SK-N-SH (cell line): ENCODE measurements around the gene SLC2A1. TPM values are rescaled to one million over a fixed set of nuclear protein-coding genes. Genes with fewer than 3 reads are reported as not detected.

Experiments
- CTCF ChIA-PET: fragments of 300-600, 350-600 bp; formaldehyde crosslinking; extraction: SDS; loops from one replicate; lab custom pipeline; 2021; lab: Yijun Ruan, JAX
- POLR2A ChIA-PET: fragments of 350-600 bp; sonication (Branson Sonifier 250); formaldehyde crosslinking; extraction: SDS; loops from one replicate; lab custom pipeline; 2020; ENCODE audit warnings: antibody characterized with exemption, inconsistent platforms; lab: Yijun Ruan, JAX
- DNase-seq: peaks from one replicate; pipeline ENCODE4 v3.0.0; 2012
- H2AFZ ChIP-seq: fragments of 200-600 bp; sonication (generic); 2 replicates; pipeline ENCODE4 v1.8.1; 2016; ENCODE audit warnings: antibody characterized with exemption, mild to moderate bottlenecking, low read depth
- H3F3A ChIP-seq: fragments of 200-600 bp; sonication (generic); replicated peaks from 2 replicates; pipeline ENCODE3; 2016; ENCODE audit warnings: antibody characterized with exemption, mild to moderate bottlenecking; ENCODE audit not compliant: insufficient read depth
- H3K27ac ChIP-seq, 2 experiments: fragments of 200-500 bp in 1 of 2; fragments of 200-600 bp in 1 of 2; sonication (Bioruptor generic) in 1 of 2; sonication (generic), shearing (Covaris generic) in 1 of 2; 2 replicates each; pipeline versions ENCODE4 v1.5.1 to v1.6.1; 2014 to 2016; ENCODE audit warnings: low read depth in 2 of 2, inconsistent platforms in 1 of 2, low read length in 1 of 2, mild to moderate bottlenecking in 1 of 2, mixed read lengths in 1 of 2
- H3K27me3 ChIP-seq: fragments of 200-600 bp; sonication (generic), shearing (Covaris generic); 2 replicates; pipeline ENCODE4 v1.6.1; 2016; ENCODE audit warnings: mixed run types; ENCODE audit not compliant: insufficient read depth
- H3K36me3 ChIP-seq, 2 experiments: fragments of 200-500 bp in 1 of 2; fragments of 200-600 bp in 1 of 2; sonication (Bioruptor generic) in 1 of 2; sonication (generic) in 1 of 2; replicated peaks in 1 of 2; 2 replicates each; pipeline versions ENCODE3 to v1.5.1; 2014 to 2016; ENCODE audit warnings: low read length in 1 of 2, mild to moderate bottlenecking in 1 of 2; ENCODE audit not compliant: insufficient read depth in 2 of 2, control insufficient read depth in 1 of 2
- H3K4me1 ChIP-seq, 2 experiments: fragments of 200-500 bp in 1 of 2; fragments of 200-600 bp in 1 of 2; sonication (Bioruptor generic) in 1 of 2; sonication (generic), shearing (Covaris generic) in 1 of 2; 2 replicates each; pipeline versions ENCODE4 v1.5.1 to v1.6.1; 2014 to 2016; ENCODE audit warnings: low read depth in 1 of 2, low read length in 1 of 2, mixed run types in 1 of 2; ENCODE audit not compliant: insufficient read depth in 2 of 2, control insufficient read depth in 1 of 2
- H3K4me2 ChIP-seq: fragments of 200-600 bp; sonication (generic), shearing (Covaris generic); 2 replicates; pipeline ENCODE4 v1.6.1; 2017; ENCODE audit warnings: mixed run types
- H3K4me3 ChIP-seq, 2 experiments: fragments of 200-500 bp in 1 of 2; fragments of 200-600 bp in 1 of 2; sonication (Bioruptor generic) in 1 of 2; sonication (generic), shearing (Covaris generic) in 1 of 2; 2 replicates each; pipeline versions ENCODE4 v1.5.1 to v1.8.1; 2014 to 2016; ENCODE audit warnings: low read depth in 2 of 2, inconsistent platforms in 1 of 2, low read length in 1 of 2, mild to moderate bottlenecking in 1 of 2, mixed read lengths in 1 of 2, moderate library complexity in 1 of 2
- H3K79me2 ChIP-seq: fragments of 200-600 bp; sonication (generic); 2 replicates; pipeline ENCODE4 v1.8.1; 2017; ENCODE audit warnings: mild to moderate bottlenecking; ENCODE audit not compliant: insufficient read depth
- H3K9ac ChIP-seq: fragments of 200-600 bp; sonication (generic); 2 replicates; pipeline ENCODE4 v1.6.1; 2017; ENCODE audit warnings: mixed run types
- H3K9me2 ChIP-seq: fragments of 200-600 bp; sonication (generic); 2 replicates; pipeline ENCODE4 v1.6.1; 2017; ENCODE audit warnings: mixed run types
- H3K9me3 ChIP-seq: fragments of 200-600 bp; sonication (generic); 2 replicates; pipeline ENCODE4 v1.6.1; 2017; ENCODE audit warnings: mixed run types, mild to moderate bottlenecking, moderate library complexity
- H4K20me1 ChIP-seq: fragments of 200-600 bp; sonication (generic); 2 replicates; pipeline ENCODE4 v1.6.1; 2017; ENCODE audit warnings: mild to moderate bottlenecking, mixed run types; ENCODE audit not compliant: insufficient read depth
- ELF1 ChIP-seq: IDR thresholded peaks from 2 replicates; pipeline ENCODE4 v1.4.0; 2012
- EP300 ChIP-seq, 2 experiments: IDR thresholded peaks; 2 replicates each; pipeline versions ENCODE4 v1.4.0 to v1.6.1; 2012; ENCODE audit warnings: borderline replicate concordance in 1 of 2, low read depth in 1 of 2, low read length in 1 of 2
- EZH2phosphoT487 ChIP-seq: fragments of 200-600 bp; sonication (generic); IDR thresholded peaks from 2 replicates; pipeline ENCODE4 v1.6.1; 2017; ENCODE audit warnings: low read depth, mixed run types, mild to moderate bottlenecking, antibody characterized with exemption, moderate library complexity, borderline replicate concordance
- FOSL2 ChIP-seq: IDR thresholded peaks from 2 replicates; pipeline ENCODE4 v1.4.0; 2012; ENCODE audit warnings: low read depth, mild to moderate bottlenecking, moderate library complexity, borderline replicate concordance
- FOXJ3 ChIP-seq: sonication (generic); formaldehyde crosslinking; IDR thresholded peaks from 2 replicates; pipeline ENCODE4 v1.5.1; 2020; ENCODE audit warnings: mild to moderate bottlenecking, missing genetic modification reagents
- FOXM1 ChIP-seq: IDR thresholded peaks from 2 replicates; pipeline ENCODE4 v1.4.0; 2012; ENCODE audit warnings: low read depth, mild to moderate bottlenecking
- GABPA ChIP-seq: IDR thresholded peaks from 2 replicates; pipeline ENCODE4 v1.4.0; 2012; ENCODE audit warnings: low read depth, mild to moderate bottlenecking
- GATA2 ChIP-seq: sonication (generic); formaldehyde crosslinking; IDR thresholded peaks from 2 replicates; pipeline ENCODE4 v1.5.0; 2020; ENCODE audit warnings: mild to moderate bottlenecking, missing genetic modification reagents
- JUND ChIP-seq: IDR thresholded peaks from 2 replicates; pipeline ENCODE4 v1.4.0; 2012
- MXI1 ChIP-seq: IDR thresholded peaks from 2 replicates; pipeline ENCODE4 v1.6.1; 2012; ENCODE audit warnings: mild to moderate bottlenecking, low read depth, low read length, improper control_type of control experiment
- NFIC ChIP-seq: IDR thresholded peaks from 2 replicates; pipeline ENCODE4 v1.4.0; 2012; ENCODE audit warnings: borderline replicate concordance
- RAD21 ChIP-seq: IDR thresholded peaks from 2 replicates; pipeline ENCODE4 v1.6.1; 2012; ENCODE audit warnings: mild to moderate bottlenecking, low read length
- RFX5 ChIP-seq: IDR thresholded peaks from 2 replicates; pipeline ENCODE4 v1.6.1; 2012; ENCODE audit warnings: mild to moderate bottlenecking, improper control_type of control experiment, low read length
- RXRA ChIP-seq: IDR thresholded peaks from 2 replicates; pipeline ENCODE4 v1.4.0; 2012; ENCODE audit warnings: low read depth, mild to moderate bottlenecking, borderline replicate concordance
- WGBS: methylation state at CpG from one replicate; pipeline ENCODE4 v1.1.6; 2017; ENCODE audit warnings: low lambda C conversion rate; 5-methylcytosine and 5-hydroxymethylcytosine counted together
- polyA plus RNA-seq, 3 experiments: library from polyadenylated mRNA; depleted of rRNA; stranded (reverse); fragments of >200 nt; gene quantifications; 2 replicates each; pipeline ENCODE4 v1.2.3, GENCODE V29; 2012
- TF ChIP-seq, protein P1 (sequence below): IDR thresholded peaks from 2 replicates; pipeline ENCODE4; 2012
- TF ChIP-seq, protein P2 (sequence below): fragments of 150-350 bp; IDR thresholded peaks from 2 replicates; pipeline ENCODE4 v1.6.1; 2017; ENCODE audit warnings: antibody characterized with exemption, low read length, low read depth, borderline replicate concordance
- TF ChIP-seq, protein P3 (sequence below): IDR thresholded peaks from 2 replicates; pipeline ENCODE4 v1.4.0; 2012; ENCODE audit warnings: low read depth
- TF ChIP-seq, protein P4 (sequence below): fragments of 200-600 bp; sonication (generic); IDR thresholded peaks from 2 replicates; pipeline ENCODE4 v1.6.1; 2017; ENCODE audit warnings: antibody characterized with exemption, mild to moderate bottlenecking, moderate library complexity
- TF ChIP-seq, protein P5 (sequence below): IDR thresholded peaks from 2 replicates; pipeline ENCODE4 v1.4.0; 2012; ENCODE audit warnings: low read depth, borderline replicate concordance
- TF ChIP-seq, protein P6 (sequence below): fragments of 150-350 bp; IDR thresholded peaks from 2 replicates; pipeline ENCODE4 v1.6.1; 2016; ENCODE audit warnings: mild to moderate bottlenecking, low read depth, low read length

The SLC2A1 gene
- polyA plus RNA-seq, 1 of the 3 experiments (the other 2 are of a cell fraction) = 63.8 TPM

DNA sequence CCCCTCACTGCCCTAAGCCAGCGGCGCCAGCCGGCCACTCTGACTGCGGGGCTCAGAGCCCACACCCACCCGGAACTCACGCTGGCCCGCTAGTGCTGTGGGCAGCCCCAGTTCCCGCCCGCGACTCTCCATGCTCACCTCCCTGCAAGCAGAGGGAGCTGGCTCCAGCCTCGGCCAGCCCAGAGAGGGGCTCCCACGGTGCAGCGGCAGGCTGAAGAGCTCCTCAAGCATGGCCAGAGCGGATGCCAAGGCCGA lies 41.5 kb downstream of the SLC2A1 start:
- no peak overlapping the region for H3K27ac ChIP-seq
- peaks cover 3% of the 10 kb centered on the region for H3F3A ChIP-seq
- H3K9me2 ChIP-seq = no peaks in the 10 kb centered on the region
- no peaks in the 10 kb centered on the region for H3K9me3 ChIP-seq
- no peak overlapping the region for H2AFZ ChIP-seq
- H3K4me2 ChIP-seq = no peak overlapping the region
- H3K27me3 ChIP-seq = no peaks in the 10 kb centered on the region
- POLR2A ChIA-PET = no interaction called here
- 70% methylated on average over 5 of the region's 15 CpGs for WGBS
- H3K9ac ChIP-seq = no peak overlapping the region
- CTCF ChIA-PET = interaction anchor here (19.0 kb wide), 1 partner anchor 160 kb away, joined by 607 read pairs; no protein-coding TSS in a partner anchor
- H3K79me2 ChIP-seq = no peaks in the 10 kb centered on the region
- TF ChIP-seq RAD21 (no peak), RFX5 (no peak), GATA2 (CRISPR knock-in tag) (no peak), FOXM1 (no peak), EZH2phosphoT487 (no peak), JUND (no peak), RXRA (no peak), NFIC (no peak), GABPA (no peak)
- TF ChIP-seq, protein P1, sequence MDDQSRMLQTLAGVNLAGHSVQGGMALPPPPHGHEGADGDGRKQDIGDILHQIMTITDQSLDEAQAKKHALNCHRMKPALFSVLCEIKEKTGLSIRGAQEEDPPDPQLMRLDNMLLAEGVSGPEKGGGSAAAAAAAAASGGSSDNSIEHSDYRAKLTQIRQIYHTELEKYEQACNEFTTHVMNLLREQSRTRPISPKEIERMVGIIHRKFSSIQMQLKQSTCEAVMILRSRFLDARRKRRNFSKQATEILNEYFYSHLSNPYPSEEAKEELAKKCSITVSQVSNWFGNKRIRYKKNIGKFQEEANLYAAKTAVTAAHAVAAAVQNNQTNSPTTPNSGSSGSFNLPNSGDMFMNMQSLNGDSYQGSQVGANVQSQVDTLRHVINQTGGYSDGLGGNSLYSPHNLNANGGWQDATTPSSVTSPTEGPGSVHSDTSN = no peak
- TF ChIP-seq, protein P2, sequence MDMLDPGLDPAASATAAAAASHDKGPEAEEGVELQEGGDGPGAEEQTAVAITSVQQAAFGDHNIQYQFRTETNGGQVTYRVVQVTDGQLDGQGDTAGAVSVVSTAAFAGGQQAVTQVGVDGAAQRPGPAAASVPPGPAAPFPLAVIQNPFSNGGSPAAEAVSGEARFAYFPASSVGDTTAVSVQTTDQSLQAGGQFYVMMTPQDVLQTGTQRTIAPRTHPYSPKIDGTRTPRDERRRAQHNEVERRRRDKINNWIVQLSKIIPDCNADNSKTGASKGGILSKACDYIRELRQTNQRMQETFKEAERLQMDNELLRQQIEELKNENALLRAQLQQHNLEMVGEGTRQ = no peak
- H3K36me3 ChIP-seq = no peaks in the 10 kb centered on the region
- no peaks in the 10 kb centered on the region for H4K20me1 ChIP-seq
- no peak for DNase-seq
- H3K4me1 ChIP-seq = no peaks in the 10 kb centered on the region
- no peak overlapping the region for H3K4me3 ChIP-seq

DNA sequence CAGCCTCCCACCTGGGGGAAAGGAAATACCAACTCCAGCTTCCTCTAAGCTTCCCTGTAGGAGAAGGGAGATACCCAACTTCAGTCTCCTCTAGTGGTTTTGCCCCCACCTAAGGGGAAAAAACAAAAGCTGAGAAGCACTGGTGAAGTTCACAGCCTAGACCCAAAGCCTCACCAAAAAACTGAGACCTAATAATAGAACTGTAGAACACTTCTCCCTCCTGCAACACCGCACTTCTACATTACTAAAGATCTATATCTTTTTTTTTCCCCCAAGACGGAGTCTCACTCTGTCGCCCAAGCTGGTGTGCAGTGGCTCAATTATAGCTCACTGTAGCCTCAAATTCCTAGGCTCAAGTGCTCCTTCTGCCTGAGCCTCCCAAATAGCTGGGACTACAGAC lies 43.2 kb downstream of the SLC2A1 start:
- WGBS = 67% methylated on average over 3 of the region's 3 CpGs
- CTCF ChIA-PET = interaction anchor here (4.6 to 19.0 kb wide), 3 partner anchors 8 to 161 kb away, joined by 50 to 607 read pairs (median 60); no protein-coding TSS in a partner anchor
- Histone ChIP-seq H3K4me3 (no peak overlapping the region), H3K27ac (no peak overlapping the region), H3K4me1 (no peaks in the 10 kb centered on the region), H2AFZ (no peak overlapping the region), H3K9me2 (no peaks in the 10 kb centered on the region), H3K9me3 (no peaks in the 10 kb centered on the region), H3F3A (peaks cover 2% of the 10 kb centered on the region), H3K27me3 (no peaks in the 10 kb centered on the region), H4K20me1 (no peaks in the 10 kb centered on the region), H3K36me3 (no peaks in the 10 kb centered on the region), H3K4me2 (no peak overlapping the region), H3K79me2 (no peaks in the 10 kb centered on the region), H3K9ac (no peak overlapping the region)
- no peak for DNase-seq
- POLR2A ChIA-PET = interaction anchor here (0.6 to 0.8 kb wide), 2 partner anchors 58 to 158 kb away, joined by 3 to 4 read pairs; no protein-coding TSS in a partner anchor
- TF ChIP-seq, protein P3, sequence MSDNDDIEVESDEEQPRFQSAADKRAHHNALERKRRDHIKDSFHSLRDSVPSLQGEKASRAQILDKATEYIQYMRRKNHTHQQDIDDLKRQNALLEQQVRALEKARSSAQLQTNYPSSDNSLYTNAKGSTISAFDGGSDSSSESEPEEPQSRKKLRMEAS = no peak
- no peak for TF ChIP-seq FOXJ3 (CRISPR knock-in tag)
- TF ChIP-seq MXI1 = no peak
- TF ChIP-seq EZH2phosphoT487 = no peak
- TF ChIP-seq, protein P4, sequence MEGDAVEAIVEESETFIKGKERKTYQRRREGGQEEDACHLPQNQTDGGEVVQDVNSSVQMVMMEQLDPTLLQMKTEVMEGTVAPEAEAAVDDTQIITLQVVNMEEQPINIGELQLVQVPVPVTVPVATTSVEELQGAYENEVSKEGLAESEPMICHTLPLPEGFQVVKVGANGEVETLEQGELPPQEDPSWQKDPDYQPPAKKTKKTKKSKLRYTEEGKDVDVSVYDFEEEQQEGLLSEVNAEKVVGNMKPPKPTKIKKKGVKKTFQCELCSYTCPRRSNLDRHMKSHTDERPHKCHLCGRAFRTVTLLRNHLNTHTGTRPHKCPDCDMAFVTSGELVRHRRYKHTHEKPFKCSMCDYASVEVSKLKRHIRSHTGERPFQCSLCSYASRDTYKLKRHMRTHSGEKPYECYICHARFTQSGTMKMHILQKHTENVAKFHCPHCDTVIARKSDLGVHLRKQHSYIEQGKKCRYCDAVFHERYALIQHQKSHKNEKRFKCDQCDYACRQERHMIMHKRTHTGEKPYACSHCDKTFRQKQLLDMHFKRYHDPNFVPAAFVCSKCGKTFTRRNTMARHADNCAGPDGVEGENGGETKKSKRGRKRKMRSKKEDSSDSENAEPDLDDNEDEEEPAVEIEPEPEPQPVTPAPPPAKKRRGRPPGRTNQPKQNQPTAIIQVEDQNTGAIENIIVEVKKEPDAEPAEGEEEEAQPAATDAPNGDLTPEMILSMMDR = no peak
- TF ChIP-seq, protein P5, sequence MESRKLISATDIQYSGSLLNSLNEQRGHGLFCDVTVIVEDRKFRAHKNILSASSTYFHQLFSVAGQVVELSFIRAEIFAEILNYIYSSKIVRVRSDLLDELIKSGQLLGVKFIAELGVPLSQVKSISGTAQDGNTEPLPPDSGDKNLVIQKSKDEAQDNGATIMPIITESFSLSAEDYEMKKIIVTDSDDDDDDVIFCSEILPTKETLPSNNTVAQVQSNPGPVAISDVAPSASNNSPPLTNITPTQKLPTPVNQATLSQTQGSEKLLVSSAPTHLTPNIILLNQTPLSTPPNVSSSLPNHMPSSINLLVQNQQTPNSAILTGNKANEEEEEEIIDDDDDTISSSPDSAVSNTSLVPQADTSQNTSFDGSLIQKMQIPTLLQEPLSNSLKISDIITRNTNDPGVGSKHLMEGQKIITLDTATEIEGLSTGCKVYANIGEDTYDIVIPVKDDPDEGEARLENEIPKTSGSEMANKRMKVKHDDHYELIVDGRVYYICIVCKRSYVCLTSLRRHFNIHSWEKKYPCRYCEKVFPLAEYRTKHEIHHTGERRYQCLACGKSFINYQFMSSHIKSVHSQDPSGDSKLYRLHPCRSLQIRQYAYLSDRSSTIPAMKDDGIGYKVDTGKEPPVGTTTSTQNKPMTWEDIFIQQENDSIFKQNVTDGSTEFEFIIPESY = no peak
- TF ChIP-seq, protein P2 = no peak
- no peak for TF ChIP-seq JUND
- no peak for TF ChIP-seq FOSL2
- TF ChIP-seq EP300 (IDR thresholded peaks at IDR 0.05; ENCODE audit: borderline replicate concordance in 1 of 2, low read depth in 1 of 2, low read length in 1 of 2) = no peak
- no peak for TF ChIP-seq FOXM1
- TF ChIP-seq, protein P6, sequence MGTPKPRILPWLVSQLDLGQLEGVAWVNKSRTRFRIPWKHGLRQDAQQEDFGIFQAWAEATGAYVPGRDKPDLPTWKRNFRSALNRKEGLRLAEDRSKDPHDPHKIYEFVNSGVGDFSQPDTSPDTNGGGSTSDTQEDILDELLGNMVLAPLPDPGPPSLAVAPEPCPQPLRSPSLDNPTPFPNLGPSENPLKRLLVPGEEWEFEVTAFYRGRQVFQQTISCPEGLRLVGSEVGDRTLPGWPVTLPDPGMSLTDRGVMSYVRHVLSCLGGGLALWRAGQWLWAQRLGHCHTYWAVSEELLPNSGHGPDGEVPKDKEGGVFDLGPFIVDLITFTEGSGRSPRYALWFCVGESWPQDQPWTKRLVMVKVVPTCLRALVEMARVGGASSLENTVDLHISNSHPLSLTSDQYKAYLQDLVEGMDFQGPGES = no peak
- TF ChIP-seq NFIC = no peak
- TF ChIP-seq ELF1 = no peak
